Right forelimb (tissue), 1 donor: ENCODE results near the gene CYP4B1.
"Not testable (repeated sequence)": the region's sequence is repeated elsewhere in the genome, so short reads cannot be mapped to it uniquely, and the experiment has no call there.

Source experiments
- DNase-seq: peaks from one replicate; pipeline ENCODE4 v3.0.0-alpha.2; 2018

Gene CYP4B1

DNA sequence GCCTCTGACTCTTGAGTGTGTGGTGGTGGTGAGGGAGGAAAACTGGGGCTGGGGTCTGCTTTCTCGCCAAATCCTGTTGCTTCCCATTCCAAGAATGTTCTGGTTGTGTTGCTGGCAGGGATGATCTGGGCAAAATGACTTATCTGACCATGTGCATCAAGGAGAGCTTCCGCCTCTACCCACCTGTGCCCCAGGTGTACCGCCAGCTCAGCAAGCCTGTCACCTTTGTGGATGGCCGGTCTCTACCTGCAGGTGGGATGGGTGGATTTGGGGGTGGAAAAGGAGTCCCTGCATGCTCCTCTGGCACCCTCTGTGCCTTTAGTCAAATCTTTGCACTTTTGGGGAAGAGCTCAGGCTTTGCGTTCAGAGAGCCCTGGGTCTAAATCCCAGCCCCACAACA lies 18.1 kb downstream of the CYP4B1 start:
- no peak for DNase-seq

DNA sequence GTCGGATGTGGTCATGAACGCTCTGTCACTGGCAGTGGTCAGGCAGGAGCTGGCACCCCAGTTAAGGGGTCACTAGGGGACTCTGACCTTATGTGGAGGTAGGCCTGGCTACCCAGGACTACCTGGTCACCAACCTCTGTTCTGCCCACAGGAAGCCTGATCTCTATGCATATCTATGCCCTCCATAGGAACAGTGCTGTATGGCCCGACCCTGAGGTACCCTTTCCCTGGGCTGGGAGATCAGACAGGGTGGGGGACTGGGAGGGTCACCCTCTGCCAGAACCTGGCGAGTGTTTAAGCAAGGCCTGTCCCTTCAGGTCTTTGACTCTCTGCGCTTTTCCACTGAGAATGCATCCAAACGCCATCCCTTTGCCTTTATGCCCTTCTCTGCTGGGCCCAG lies 19.0 kb downstream of the CYP4B1 start:
- DNase-seq, result no peak

DNA sequence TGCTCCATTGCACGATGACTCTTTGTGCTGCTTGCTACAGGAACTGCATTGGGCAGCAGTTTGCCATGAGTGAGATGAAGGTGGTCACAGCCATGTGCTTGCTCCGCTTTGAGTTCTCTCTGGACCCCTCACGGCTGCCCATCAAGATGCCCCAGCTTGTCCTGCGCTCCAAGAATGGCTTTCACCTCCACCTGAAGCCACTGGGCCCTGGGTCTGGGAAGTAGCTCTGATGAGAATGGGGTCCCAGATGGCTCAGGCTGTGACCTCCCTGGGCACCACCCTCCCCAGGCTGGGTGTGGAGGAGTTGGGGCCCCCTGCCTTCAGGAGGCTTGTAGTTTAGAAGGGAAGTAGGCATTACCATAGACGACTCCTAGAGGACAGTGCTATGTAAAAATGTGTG lies 19.7 kb downstream of the CYP4B1 start:
- no peak for DNase-seq

DNA sequence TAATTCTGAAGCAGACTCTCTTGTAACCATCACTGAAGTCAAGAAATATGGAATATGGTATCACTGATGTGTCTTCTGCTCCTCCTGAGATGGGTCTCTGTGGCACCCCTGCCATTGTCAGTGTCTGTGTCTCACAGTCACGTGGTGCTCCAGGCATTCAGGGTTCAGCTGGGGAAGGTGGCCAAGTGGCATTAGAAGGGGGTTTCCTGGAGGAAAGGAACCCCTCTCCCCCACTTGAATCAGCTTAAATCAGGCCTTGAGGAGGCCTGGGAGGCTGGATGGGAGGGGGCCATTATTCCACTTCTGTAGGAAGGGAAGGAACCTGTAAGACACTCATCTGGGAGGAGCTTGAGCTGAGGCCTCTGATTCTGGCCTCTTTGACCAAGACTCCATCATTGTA lies 20.5 kb downstream of the CYP4B1 start:
- DNase-seq, result no peak

DNA sequence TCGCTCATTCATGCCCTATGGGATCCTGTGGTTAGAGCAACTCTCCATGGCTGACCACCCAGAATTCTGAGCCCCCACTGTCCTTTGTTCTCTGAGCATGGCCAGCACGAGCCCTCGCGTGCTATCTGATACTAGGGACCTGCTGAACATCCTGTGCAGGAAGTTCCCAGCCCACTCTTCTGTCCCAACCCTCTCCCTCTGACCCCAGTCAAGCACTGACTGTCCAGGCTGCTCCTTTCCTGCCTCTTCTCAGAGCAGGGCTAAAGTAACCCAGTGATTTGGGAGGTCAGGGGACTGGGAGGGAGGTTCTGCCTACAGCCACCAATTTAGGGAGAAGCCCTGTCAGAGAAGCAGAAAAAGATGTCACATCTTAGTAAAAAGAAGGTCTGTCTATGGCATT lies 21.2 kb downstream of the CYP4B1 start:
- DNase-seq, result no peak

DNA sequence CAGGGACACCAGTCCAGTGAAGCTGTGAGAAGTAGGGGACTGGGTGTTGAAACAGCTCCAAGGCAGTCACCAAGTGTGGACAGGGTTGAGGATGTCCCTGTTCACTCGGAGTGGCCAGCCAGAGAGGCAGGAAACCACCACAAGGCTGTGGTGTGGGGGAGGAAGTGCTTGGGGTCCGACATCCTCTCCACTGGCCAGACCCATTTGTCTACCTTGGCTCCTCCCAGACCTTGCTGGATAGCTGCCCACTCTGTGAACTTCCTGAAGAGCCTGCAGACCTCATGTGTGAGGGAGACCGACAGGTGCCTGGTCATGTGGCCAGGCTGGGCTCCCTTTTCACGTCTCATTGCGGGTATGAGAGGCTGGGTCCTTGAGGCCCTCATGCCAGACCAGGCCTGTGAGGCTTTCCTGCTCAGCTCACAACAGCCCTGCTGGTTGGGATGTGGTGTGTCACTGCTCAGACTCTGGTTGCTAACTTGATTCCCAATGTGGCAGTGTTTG lies 21.8 kb downstream of the CYP4B1 start:
- no peak for DNase-seq

DNA sequence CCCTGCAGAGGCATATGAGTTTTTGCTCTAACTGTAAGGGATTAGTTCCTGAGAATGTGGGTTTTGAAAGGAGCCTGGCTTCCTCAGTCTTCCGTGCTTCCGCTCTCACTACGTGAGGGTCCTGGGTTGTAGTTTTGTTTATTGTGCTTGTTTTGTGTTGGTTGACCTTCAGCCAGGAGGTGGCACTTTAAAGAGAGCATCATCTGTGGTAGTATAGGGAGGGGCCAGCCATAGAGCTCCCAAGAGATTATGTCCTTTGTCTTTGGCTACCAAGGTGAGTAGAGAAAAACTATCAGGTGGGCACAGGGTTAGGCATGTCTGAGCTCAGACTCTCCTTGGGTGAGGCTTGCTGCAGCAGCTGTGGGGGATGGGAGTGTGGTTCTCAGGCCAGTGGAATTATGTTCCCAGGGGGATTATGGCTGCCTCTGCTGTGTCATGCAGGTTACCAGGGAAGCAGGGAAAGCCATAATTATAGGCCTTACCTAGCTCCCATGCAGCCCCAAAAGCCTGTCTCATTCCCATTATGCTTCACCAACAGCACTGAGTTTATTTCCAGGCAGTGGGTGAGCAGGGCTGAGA lies 23.5 kb downstream of the CYP4B1 start:
- DNase-seq, result no peak

DNA sequence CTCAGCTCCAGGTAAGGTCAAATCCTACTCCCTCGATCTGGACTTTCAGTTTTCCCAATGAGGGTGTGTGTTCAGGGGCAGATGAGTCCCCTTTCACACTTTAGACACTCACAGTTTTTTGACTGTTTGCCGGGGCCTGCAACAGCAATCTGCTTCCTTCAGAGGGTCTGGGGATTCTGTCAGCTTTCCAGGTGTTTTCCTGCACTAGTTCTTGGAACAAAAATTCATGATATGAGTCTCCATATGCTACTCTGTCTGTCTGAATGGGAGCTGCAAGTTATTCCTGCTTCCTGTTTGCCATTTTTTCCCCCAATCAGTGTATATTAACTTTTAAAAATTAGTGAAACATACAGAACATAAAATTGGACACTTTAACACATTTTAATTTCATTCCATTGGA lies 24.3 kb downstream of the CYP4B1 start:
- no peak for DNase-seq

DNA sequence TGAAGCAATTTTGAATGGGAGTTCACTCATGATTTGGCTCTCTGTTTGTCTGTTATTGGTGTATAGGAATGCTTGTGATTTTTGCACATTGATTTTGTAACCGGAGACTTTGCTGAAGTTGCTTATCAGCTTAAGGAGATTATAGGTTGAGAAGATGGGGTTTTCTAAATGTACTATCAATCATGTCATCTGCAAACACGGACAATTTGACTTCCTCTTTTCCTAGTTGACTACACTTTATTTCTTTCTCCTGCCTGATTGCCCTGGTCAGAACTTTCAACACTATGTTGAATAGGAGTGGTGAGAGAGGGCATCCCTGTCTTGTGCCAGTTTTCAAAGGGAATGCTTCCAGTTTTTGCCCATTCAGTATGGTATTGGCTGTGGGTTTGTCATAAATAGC lies 28.0 kb downstream of the CYP4B1 start:
- not testable (repeated sequence) for DNase-seq

DNA sequence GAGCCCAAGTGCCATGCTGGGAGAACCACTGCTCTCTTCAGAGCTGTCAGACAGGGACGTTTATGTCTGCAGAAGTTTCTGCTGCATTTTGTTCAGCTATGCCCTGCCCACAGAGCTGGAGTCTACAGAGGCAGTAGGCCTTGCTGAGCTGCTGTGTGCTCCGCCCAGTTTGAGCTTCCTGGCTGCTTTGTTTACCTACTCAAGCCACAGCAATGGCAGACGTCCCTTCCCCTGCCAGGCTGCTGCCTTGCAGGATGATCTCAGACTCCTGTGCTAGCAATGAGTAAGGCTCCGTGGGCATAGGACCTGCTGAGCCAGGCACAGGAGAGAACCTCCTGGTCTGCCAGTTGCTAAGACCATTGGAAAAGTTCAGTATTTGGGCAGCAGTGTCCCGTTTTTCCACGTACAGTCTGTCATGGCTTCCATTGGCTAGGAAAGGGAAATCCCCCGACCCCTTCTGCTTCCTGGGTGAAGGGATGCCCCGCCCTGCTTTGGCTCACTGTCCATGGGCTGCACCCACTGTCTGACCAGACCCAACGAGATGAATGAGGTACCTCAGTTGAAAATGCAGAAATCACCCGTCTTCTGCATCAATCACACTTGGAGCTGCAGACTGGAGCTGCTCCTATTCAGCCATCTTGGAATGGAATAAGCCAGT lies 31.9 kb downstream of the CYP4B1 start:
- DNase-seq, result no peak

DNA sequence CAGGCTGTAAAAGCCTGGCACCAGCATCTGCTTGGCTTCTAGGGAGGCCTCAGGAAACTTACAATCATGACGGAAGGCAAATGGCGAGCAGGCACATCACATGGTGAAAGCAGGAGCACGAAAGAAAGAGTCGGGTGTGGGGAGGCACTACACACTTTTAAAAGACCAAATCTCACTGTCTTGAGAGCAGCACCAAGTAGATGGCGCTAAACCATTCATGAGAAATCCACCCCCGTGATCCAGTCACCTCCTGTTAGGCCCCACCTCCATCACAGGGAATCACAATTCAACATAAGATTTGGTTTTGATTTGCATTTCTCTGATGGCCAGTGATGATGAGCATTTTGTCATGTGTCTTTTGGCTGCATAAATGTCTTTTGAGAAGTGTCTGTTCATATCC lies 36.6 kb downstream of the CYP4B1 start:
- not testable (repeated sequence) for DNase-seq

DNA sequence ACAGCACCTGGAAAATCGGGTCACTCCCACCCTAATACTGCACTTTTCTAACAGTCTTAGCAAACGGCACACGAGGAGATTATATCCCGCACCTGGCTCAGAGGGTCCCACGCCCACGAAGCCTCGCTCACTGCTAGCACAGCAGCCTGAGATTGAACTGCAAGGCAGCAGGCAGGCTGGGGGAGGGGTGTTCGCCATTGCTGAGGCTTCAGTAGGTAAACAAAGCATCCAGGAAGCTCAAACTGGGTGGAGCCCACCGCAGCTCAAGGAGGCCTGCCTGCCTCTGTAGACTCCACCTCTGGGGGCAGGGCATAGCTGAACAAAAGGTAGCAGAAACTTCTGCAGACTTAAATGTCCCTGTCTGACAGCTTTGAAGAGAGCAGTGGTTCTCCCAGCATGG lies 47.5 kb downstream of the CYP4B1 start:
- DNase-seq, result not testable (repeated sequence)

DNA sequence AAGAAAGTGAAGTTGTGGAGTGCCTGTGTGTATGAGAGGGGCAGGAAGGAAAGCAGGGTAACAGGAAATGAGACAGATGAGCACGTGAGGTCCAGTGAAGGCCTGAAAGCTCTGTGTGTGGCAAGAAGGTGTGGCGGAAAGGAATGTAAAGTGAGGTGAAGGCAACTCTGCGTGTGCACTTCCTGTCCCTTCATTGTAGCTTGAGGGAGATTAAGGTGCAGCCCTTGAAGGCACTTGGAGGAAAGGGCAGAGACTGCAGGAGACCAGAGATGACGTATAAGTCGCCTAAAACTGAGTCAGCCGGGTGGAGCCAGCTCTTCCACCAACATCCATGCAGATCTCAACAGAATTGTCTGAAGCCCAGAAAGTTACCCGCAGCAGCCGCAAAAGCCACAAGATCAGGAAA lies 58.8 kb downstream of the CYP4B1 start:
- DNase-seq, result not testable (repeated sequence)

DNA sequence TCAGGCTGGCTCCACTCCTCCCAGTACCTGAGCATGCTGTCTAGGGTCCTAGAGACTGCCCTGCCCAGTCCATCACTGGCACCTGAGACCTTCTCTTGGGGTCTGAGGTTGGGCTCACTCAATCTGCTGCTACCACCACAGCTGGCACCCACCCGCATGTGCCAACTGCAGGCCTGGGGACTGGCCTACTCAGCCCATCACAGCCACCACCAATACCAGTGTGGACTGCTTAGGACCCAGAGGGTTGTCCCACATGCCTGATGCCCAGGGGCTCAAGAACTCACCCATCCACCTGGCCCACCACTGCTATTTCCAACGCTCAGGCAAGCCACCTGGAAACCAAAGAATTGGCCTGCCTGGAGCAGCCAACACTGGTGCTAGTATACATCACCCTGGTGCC lies 63.5 kb downstream of the CYP4B1 start:
- no peak for DNase-seq
